Measurements from ENCODE around the gene ZFP64. TPM values are rescaled to one million over a fixed set of nuclear protein-coding genes. Genes with fewer than 3 reads are reported as not detected.
A peak's percentile ranks its signal among the peaks of the same experiment; 100 is the strongest.

ZFP64 gene
- total and polyA plus RNA-seq, 4 experiments from 2014 or later = 6.2 to 12.8 (median 11.3) TPM

DNA sequence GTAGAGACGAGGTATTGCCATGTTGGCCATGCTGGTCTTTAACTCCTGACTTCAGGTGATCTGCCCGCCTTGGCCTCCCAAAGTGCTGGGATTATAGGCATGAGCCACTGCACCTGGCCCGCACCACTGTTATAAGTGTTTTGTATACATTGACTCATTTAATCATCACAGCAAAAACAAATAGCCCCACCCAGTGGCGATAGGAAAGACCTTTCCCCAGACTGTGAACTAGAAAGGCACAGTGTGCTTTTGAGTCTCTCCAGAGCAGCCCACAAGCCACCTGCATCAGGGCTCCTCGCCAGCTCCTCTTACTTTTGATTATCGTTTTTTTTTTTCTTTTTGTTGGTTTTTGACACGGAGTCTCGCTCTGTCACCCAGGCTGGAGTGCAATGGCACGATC, 27.9 kb upstream of the ZFP64 start:
- no peak overlapping the region for H3K27ac Mint-ChIP-seq
- Histone ChIP-seq H3K27ac (ENCODE audit: low read depth, low read length) (no peak overlapping the region), H3K27me3 (ENCODE audit: insufficient read depth, low read length) (peaks cover 7% of the 10 kb centered on the region), H3K4me3 (ENCODE audit: low read length in 2 of 2) (no peak overlapping the region), H3K4me1 (ENCODE audit: insufficient read depth, low read length) (no peaks in the 10 kb centered on the region), H3K36me3 (ENCODE audit: insufficient read depth, low read length) (no peaks in the 10 kb centered on the region), H3K9me3 (ENCODE audit: control insufficient read depth in 1 of 2, low read length in 2 of 2) (peaks cover 0 to 3% of the 10 kb centered on the region in 2 donors)
- H3K4me1 Mint-ChIP-seq = no peaks in the 10 kb centered on the region
- no peak for DNase-seq
- peaks cover 14 to 15% of the 10 kb centered on the region in 2 donors for H3K27me3 Mint-ChIP-seq
- ChIA-PET CTCF (ENCODE audit: partially characterized antibody) (no interaction called here), POLR2A (ENCODE audit: partially characterized antibody) (no interaction called here)
- H3K4me3 Mint-ChIP-seq = no peak overlapping the region
- peaks cover 5 to 7% of the 10 kb centered on the region in 2 donors for H3K36me3 Mint-ChIP-seq
- intact Hi-C loops (cut with micrococcal nuclease) = no loop called here
- peaks cover 6 to 52% (median 30%) of the 10 kb centered on the region in 8 donors for H3K9me3 Mint-ChIP-seq

DNA sequence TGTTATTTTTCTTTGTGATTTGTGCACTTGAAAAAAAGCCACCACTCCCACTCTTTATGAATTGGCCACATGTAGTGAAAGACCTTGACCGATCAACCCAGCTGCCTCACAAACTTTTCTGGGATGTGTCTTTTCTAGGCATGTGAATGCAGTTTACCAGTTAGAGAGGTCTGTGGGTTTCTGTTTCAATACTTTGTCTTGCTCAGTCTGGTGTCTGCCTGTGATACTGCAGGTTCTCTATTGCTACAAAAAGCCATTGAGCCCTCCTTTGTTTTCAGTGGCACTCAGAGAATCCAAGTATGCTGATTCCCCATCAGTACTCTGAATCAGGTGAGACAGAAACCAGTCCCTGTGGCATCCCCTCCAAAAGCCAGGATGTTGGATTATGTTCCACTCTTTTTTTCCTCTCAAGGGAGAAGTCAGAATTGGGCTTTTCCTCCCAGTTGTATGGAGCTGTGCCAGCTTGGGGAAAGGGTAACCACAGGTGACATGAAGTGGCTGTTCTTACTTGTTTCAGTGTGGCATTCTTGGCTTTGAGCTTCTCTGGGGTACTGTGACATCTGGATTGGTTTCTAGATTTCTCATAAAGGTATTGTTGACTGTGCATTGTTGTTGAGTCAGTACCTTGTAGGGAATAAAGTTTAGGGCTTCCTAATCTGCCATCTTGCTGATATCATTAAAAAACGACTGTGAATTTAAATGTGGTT, 26.3 kb upstream of the ZFP64 start:
- Histone ChIP-seq H3K27me3 (ENCODE audit: insufficient read depth, low read length) (peaks cover 3% of the 10 kb centered on the region), H3K9me3 (ENCODE audit: control insufficient read depth in 1 of 2, low read length in 2 of 2) (peaks cover 0 to 3% of the 10 kb centered on the region in 2 donors), H3K4me3 (ENCODE audit: low read length in 2 of 2) (no peak overlapping the region), H3K36me3 (ENCODE audit: insufficient read depth, low read length) (no peaks in the 10 kb centered on the region), H3K4me1 (ENCODE audit: insufficient read depth, low read length) (no peaks in the 10 kb centered on the region), H3K27ac (ENCODE audit: low read depth, low read length) (no peak overlapping the region)
- Mint-ChIP-seq H3K4me1 (no peaks in the 10 kb centered on the region), H3K27me3 (peaks cover 15 to 21% of the 10 kb centered on the region in 2 donors), H3K4me3 (no peak overlapping the region), H3K9me3 (peaks cover 6 to 64% (median 39%) of the 10 kb centered on the region in 8 donors), H3K27ac (no peak overlapping the region), H3K36me3 (peaks cover 5 to 7% of the 10 kb centered on the region in 2 donors)
- intact Hi-C loops (cut with micrococcal nuclease) = no loop called here
- POLR2A ChIA-PET (ENCODE audit: partially characterized antibody) = no interaction called here
- DNase-seq = no peak
- CTCF ChIA-PET (ENCODE audit: partially characterized antibody) = interaction anchor here (2.0 kb wide), 1 partner anchor 25 kb away, joined by 4 read pairs; no protein-coding TSS in a partner anchor

DNA sequence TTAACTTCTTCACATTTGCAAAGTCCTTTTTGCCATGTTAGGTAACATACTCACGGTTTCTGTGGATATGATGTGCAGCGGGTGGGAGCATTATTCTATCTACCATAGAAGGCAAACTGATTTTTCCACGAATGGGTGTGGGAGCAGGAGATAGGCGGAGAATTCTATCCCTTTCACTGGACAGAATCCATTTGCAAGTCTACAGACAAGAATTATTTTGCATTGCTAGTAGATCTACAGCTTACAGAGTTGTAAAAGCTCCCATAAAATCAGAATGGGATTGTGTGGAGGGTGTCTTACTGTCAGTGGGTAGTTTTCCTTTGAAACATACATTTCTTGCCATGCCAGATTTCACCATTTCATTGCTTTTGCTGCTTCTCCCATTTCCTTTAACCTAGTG, 22.4 kb upstream of the ZFP64 start:
- peaks cover 3% of the 10 kb centered on the region for H3K27me3 ChIP-seq (ENCODE audit: insufficient read depth, low read length)
- no peaks in the 10 kb centered on the region for H3K4me1 ChIP-seq (ENCODE audit: insufficient read depth, low read length)
- H3K9me3 ChIP-seq (ENCODE audit: control insufficient read depth in 1 of 2, low read length in 2 of 2) = no peaks in the 10 kb centered on the region
- DNase-seq = no peak
- H3K4me3 Mint-ChIP-seq = no peak overlapping the region
- H3K4me3 ChIP-seq (ENCODE audit: low read length in 2 of 2) = no peak overlapping the region
- H3K36me3 Mint-ChIP-seq = peaks cover 0 to 8% of the 10 kb centered on the region in 2 donors
- intact Hi-C loops (cut with micrococcal nuclease) = no loop called here
- POLR2A ChIA-PET (ENCODE audit: partially characterized antibody) = no interaction called here
- no peaks in the 10 kb centered on the region for H3K4me1 Mint-ChIP-seq
- no peak overlapping the region for H3K27ac ChIP-seq (ENCODE audit: low read depth, low read length)
- H3K9me3 Mint-ChIP-seq = peaks cover 3 to 55% (median 30%) of the 10 kb centered on the region in 8 donors
- H3K36me3 ChIP-seq (ENCODE audit: insufficient read depth, low read length) = no peaks in the 10 kb centered on the region
- CTCF ChIA-PET (ENCODE audit: partially characterized antibody) = no interaction called here
- no peak overlapping the region for H3K27ac Mint-ChIP-seq
- peaks cover 13 to 19% of the 10 kb centered on the region in 2 donors for H3K27me3 Mint-ChIP-seq

DNA sequence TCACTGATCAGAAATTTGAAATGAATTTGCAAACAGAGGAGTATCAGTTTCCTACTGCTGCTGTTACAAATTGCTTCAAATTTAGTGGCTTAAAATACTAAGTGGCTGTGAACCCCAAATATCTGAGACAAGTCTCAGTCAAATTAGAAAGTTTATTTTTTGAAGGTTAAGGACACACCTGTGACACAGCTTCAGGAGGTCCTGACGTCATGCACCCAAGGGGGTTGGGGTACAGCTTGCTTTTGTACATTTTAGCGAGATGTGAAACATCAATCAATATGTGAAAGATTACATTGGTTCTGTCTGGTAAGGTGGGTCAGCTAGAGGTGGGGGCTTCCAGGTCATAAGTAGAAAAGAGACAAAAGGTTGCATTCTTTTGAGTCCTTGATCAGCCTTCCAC, 21.4 kb upstream of the ZFP64 start:
- peaks cover 3 to 46% (median 28%) of the 10 kb centered on the region in 8 donors for H3K9me3 Mint-ChIP-seq
- POLR2A ChIA-PET (ENCODE audit: partially characterized antibody) = no interaction called here

DNA sequence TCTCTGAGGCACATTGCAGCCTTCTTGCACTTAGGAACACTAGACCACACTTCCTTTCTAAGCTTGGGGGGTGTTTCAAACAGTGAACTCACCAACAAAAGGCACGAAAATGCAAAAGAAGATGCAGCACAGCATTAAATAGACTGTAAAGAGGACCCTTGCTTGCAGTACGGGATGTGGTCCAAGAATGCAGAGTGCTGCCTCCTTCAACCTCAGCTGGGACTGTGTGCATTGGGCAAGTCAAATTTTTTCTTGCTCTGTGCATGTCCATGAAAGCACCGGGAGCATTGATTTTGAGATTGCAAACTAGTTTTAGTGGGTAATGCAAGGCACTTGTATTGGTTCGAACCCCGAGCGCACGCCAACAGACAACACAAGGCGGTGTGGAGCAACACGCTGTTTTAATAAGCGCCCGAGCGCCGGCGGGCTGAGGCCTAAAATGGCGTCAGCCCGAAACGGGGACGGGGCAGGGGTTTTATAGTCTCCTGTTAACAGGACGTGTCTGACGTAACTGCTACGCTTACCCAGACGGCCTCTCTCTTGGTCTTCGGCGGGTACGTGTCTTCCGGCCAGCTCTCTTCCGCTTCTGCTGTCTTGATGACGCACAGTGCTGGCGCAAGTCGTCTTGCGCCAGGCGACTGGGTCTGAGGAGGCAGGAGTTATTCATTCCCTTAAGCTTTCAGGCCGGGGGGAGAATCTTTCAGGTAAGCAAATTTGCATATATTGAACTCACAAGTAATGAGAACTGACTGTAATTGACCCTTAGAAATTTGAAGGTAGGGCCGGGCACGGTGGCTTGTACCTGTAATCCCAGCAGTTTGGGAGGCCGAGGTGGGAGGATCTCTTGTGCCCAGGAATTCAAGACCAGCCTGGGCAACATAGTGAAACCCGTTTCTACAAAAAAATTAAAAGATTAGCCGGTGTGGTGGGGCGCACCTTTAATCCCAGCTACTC, 18.7 kb upstream of the ZFP64 start:
- no peak for DNase-seq
- no peaks in the 10 kb centered on the region for H3K4me1 Mint-ChIP-seq
- POLR2A ChIA-PET (ENCODE audit: partially characterized antibody) = no interaction called here

More for the DNA sequence above, 21.4 kb upstream of the ZFP64 start:
- Histone ChIP-seq H3K36me3 (ENCODE audit: insufficient read depth, low read length) (no peaks in the 10 kb centered on the region), H3K27ac (ENCODE audit: low read depth, low read length) (no peak overlapping the region), H3K4me1 (ENCODE audit: insufficient read depth, low read length) (no peaks in the 10 kb centered on the region), H3K27me3 (ENCODE audit: insufficient read depth, low read length) (peaks cover 3% of the 10 kb centered on the region), H3K4me3 (ENCODE audit: low read length in 2 of 2) (no peak overlapping the region), H3K9me3 (ENCODE audit: control insufficient read depth in 1 of 2, low read length in 2 of 2) (no peaks in the 10 kb centered on the region)
- H3K27me3 Mint-ChIP-seq = peaks cover 15 to 21% of the 10 kb centered on the region in 2 donors
- no peak overlapping the region for H3K27ac Mint-ChIP-seq
- CTCF ChIA-PET (ENCODE audit: partially characterized antibody) = interaction anchor here (1.1 kb wide), 1 partner anchor 18 kb away, joined by 3 read pairs; no protein-coding TSS in a partner anchor
- H3K36me3 Mint-ChIP-seq = peaks cover 0 to 4% of the 10 kb centered on the region in 2 donors
- H3K4me1 Mint-ChIP-seq = no peaks in the 10 kb centered on the region
- DNase-seq = no peak
- H3K4me3 Mint-ChIP-seq = no peak overlapping the region
- intact Hi-C loops (cut with micrococcal nuclease) = no loop called here

DNA sequence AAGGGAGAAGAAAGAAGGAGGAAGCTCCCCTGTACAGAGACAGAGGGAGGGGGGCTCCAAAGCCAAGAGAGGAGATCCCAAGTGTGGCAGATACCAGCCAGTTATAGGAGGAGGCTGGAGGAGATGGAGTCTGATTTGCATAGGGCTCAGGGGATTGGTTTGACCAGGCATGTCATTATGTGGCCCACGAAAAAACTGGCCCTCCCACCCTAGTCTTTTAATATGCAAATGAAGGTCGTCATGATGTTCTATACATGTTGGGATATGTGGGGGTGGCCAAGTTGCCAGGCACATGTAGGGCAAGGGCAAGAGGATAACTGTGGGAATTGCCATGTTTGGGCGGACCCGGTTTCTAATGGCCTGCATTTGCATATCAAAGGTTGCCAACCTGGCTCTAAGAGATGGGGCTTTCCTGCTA, 17.6 kb upstream of the ZFP64 start:
- no peak overlapping the region for H3K4me3 Mint-ChIP-seq
- intact Hi-C loops (cut with micrococcal nuclease) = no loop called here
- H3K9me3 Mint-ChIP-seq = peaks cover 0 to 33% (median 24%) of the 10 kb centered on the region in 8 donors

More for the DNA sequence above, 18.7 kb upstream of the ZFP64 start:
- H3K9me3 ChIP-seq (ENCODE audit: control insufficient read depth in 1 of 2, low read length in 2 of 2) = no peaks in the 10 kb centered on the region
- Mint-ChIP-seq H3K9me3 (peaks cover 0 to 34% (median 24%) of the 10 kb centered on the region in 8 donors), H3K27me3 (peaks cover 9 to 22% of the 10 kb centered on the region in 2 donors), H3K4me3 (no peak overlapping the region), H3K27ac (peak overlapping the region in 1 of 7 donors; percentile 68), H3K36me3 (peaks cover 0 to 4% of the 10 kb centered on the region in 2 donors)
- intact Hi-C loops (cut with micrococcal nuclease) = no loop called here
- CTCF ChIA-PET (ENCODE audit: partially characterized antibody) = no interaction called here
- H3K27me3 ChIP-seq (ENCODE audit: insufficient read depth, low read length) = no peaks in the 10 kb centered on the region
- no peaks in the 10 kb centered on the region for H3K36me3 ChIP-seq (ENCODE audit: insufficient read depth, low read length)
- no peak overlapping the region for H3K4me3 ChIP-seq (ENCODE audit: low read length in 2 of 2)
- no peaks in the 10 kb centered on the region for H3K4me1 ChIP-seq (ENCODE audit: insufficient read depth, low read length)
- no peak overlapping the region for H3K27ac ChIP-seq (ENCODE audit: low read depth, low read length)

More for the DNA sequence above, 17.6 kb upstream of the ZFP64 start:
- H3K9me3 ChIP-seq (ENCODE audit: control insufficient read depth in 1 of 2, low read length in 2 of 2) = no peaks in the 10 kb centered on the region
- H3K27me3 ChIP-seq (ENCODE audit: insufficient read depth, low read length) = no peaks in the 10 kb centered on the region
- ChIA-PET CTCF (ENCODE audit: partially characterized antibody) (no interaction called here), POLR2A (ENCODE audit: partially characterized antibody) (no interaction called here)
- peaks cover 9 to 19% of the 10 kb centered on the region in 2 donors for H3K27me3 Mint-ChIP-seq
- no peak overlapping the region for H3K27ac Mint-ChIP-seq
- DNase-seq = no peak
- no peaks in the 10 kb centered on the region for H3K36me3 ChIP-seq (ENCODE audit: insufficient read depth, low read length)
- no peak overlapping the region for H3K4me3 ChIP-seq (ENCODE audit: low read length in 2 of 2)
- H3K36me3 Mint-ChIP-seq = peaks cover 0 to 4% of the 10 kb centered on the region in 2 donors
- H3K27ac ChIP-seq (ENCODE audit: low read depth, low read length) = no peak overlapping the region
- H3K4me1 Mint-ChIP-seq = no peaks in the 10 kb centered on the region
- H3K4me1 ChIP-seq (ENCODE audit: insufficient read depth, low read length) = no peaks in the 10 kb centered on the region
